Suprapubic skin (tissue), 4 donors: ENCODE measurements around the gene RUNDC3A. TPM values are rescaled to one million over a fixed set of nuclear protein-coding genes. Genes with fewer than 3 reads are reported as not detected.

Experiments
- DNase-seq, 2 donors: peaks; one replicate each; pipeline ENCODE4 v3.0.0-alpha.2; 2019; ENCODE audit warnings: low spot score in 2 of 2
- H3K27ac ChIP-seq: fragments of 200-600 bp; sonication (generic); one replicate; pipeline ENCODE4 v1.5.1; 2019
- H3K27me3 ChIP-seq: fragments of 200-600 bp; sonication (generic); one replicate; pipeline ENCODE4 v1.5.1; 2019
- H3K36me3 ChIP-seq: fragments of 200-600 bp; sonication (generic); one replicate; pipeline ENCODE4 v1.5.1; 2019
- H3K4me1 ChIP-seq: fragments of 200-600 bp; sonication (generic); one replicate; pipeline ENCODE4 v1.5.1; 2019
- H3K4me3 ChIP-seq: fragments of 200-600 bp; sonication (generic); one replicate; pipeline ENCODE4 v1.5.1; 2019; ENCODE audit warnings: mild to moderate bottlenecking
- H3K9me3 ChIP-seq: fragments of 200-600 bp; sonication (generic); one replicate; pipeline ENCODE4 v1.5.1; 2019
- EP300 ChIP-seq: sonication (generic); formaldehyde crosslinking; IDR thresholded peaks from one replicate; pipeline ENCODE4 v1.6.1; 2017; ENCODE audit warnings: antibody characterized with exemption
- POLR2A ChIP-seq, 2 donors: fragments of 450-650 bp; IDR thresholded peaks; one replicate each; pipeline ENCODE4 v1.6.1; 2017; ENCODE audit warnings: antibody characterized with exemption in 2 of 2, mild to moderate bottlenecking in 2 of 2, moderate library complexity in 2 of 2
- POLR2AphosphoS5 ChIP-seq, 3 donors: sonication (generic); formaldehyde crosslinking; IDR thresholded peaks; one replicate each; pipeline ENCODE4 v1.6.1; 2017; ENCODE audit warnings: antibody characterized with exemption in 3 of 3
- WGBS: methylation state at CpG from one replicate; pipeline ENCODE4 v1.1.5; 2018; 5-methylcytosine and 5-hydroxymethylcytosine counted together
- total RNA-seq, 4 donors: library from RNA; depleted of rRNA; stranded (reverse); fragments of >200 nt; gene quantifications; one replicate each; pipeline ENCODE4 v1.1.0, GENCODE V29; 2016
- TF ChIP-seq, protein P1 (sequence below), 2 donors: fragments of 200-600 bp in 1 of 2; fragments of 450-650 bp in 1 of 2; sonication (generic) in 1 of 2; IDR thresholded peaks; one replicate each; pipeline ENCODE4 v1.5.1; 2016 to 2019; ENCODE audit warnings: antibody characterized with exemption in 2 of 2, mild to moderate bottlenecking in 1 of 2, moderate library complexity in 1 of 2

Gene RUNDC3A
- total RNA-seq, 4 donors from 2014 or later = 12.6 to 22.0 (median 14.7) TPM

- Histone ChIP-seq H3K9me3 (no peaks in the 10 kb centered on the region), H3K4me3 (no peak overlapping the region), H3K27me3 (no peaks in the 10 kb centered on the region), H3K36me3 (peaks cover 47% of the 10 kb centered on the region), H3K4me1 (peaks cover 59% of the 10 kb centered on the region), H3K27ac (no peak overlapping the region)
- no peak for DNase-seq
- TF ChIP-seq EP300 = no peak
- no peak for TF ChIP-seq POLR2AphosphoS5 (IDR thresholded peaks at IDR 0.05)
- TF ChIP-seq POLR2A (IDR thresholded peaks at IDR 0.05) = no peak
- TF ChIP-seq, protein P1, sequence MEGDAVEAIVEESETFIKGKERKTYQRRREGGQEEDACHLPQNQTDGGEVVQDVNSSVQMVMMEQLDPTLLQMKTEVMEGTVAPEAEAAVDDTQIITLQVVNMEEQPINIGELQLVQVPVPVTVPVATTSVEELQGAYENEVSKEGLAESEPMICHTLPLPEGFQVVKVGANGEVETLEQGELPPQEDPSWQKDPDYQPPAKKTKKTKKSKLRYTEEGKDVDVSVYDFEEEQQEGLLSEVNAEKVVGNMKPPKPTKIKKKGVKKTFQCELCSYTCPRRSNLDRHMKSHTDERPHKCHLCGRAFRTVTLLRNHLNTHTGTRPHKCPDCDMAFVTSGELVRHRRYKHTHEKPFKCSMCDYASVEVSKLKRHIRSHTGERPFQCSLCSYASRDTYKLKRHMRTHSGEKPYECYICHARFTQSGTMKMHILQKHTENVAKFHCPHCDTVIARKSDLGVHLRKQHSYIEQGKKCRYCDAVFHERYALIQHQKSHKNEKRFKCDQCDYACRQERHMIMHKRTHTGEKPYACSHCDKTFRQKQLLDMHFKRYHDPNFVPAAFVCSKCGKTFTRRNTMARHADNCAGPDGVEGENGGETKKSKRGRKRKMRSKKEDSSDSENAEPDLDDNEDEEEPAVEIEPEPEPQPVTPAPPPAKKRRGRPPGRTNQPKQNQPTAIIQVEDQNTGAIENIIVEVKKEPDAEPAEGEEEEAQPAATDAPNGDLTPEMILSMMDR (IDR thresholded peaks at IDR 0.05) = no peak
- 57% methylated on average over 4 of the region's 9 CpGs for WGBS
Measured at GRCh38 chr17:44348234-44348987, 40.0 kb downstream of the RUNDC3A start.

- Histone ChIP-seq H3K9me3 (no peaks in the 10 kb centered on the region), H3K27ac (no peak overlapping the region), H3K4me1 (peaks cover 58% of the 10 kb centered on the region), H3K36me3 (peaks cover 47% of the 10 kb centered on the region), H3K27me3 (no peaks in the 10 kb centered on the region), H3K4me3 (no peak overlapping the region)
- WGBS = 80% methylated on average over 2 of the region's 6 CpGs
- DNase-seq = no peak
- TF ChIP-seq POLR2A (IDR thresholded peaks at IDR 0.05) (no peak), POLR2AphosphoS5 (IDR thresholded peaks at IDR 0.05) (no peak), EP300 (no peak)
- TF ChIP-seq, protein P1 (IDR thresholded peaks at IDR 0.05) = no peak
Measured at GRCh38 chr17:44348988-44349364, 40.6 kb downstream of the RUNDC3A start.

GRCh38 chr17:44349553-44350070 is 41.2 kb downstream of the RUNDC3A start:
- peaks cover 47% of the 10 kb centered on the region for H3K36me3 ChIP-seq
- H3K4me3 ChIP-seq = no peak overlapping the region
- TF ChIP-seq EP300 = no peak
- no peak for TF ChIP-seq POLR2AphosphoS5 (IDR thresholded peaks at IDR 0.05)
- TF ChIP-seq, protein P1 (IDR thresholded peaks at IDR 0.05) = no peak
- no peak for TF ChIP-seq POLR2A (IDR thresholded peaks at IDR 0.05)
- peaks cover 54% of the 10 kb centered on the region for H3K4me1 ChIP-seq
- no peak for DNase-seq
- WGBS = 90% methylated on average over 6 of the region's 12 CpGs
- H3K9me3 ChIP-seq = no peaks in the 10 kb centered on the region
- no peaks in the 10 kb centered on the region for H3K27me3 ChIP-seq
- no peak overlapping the region for H3K27ac ChIP-seq

DNA sequence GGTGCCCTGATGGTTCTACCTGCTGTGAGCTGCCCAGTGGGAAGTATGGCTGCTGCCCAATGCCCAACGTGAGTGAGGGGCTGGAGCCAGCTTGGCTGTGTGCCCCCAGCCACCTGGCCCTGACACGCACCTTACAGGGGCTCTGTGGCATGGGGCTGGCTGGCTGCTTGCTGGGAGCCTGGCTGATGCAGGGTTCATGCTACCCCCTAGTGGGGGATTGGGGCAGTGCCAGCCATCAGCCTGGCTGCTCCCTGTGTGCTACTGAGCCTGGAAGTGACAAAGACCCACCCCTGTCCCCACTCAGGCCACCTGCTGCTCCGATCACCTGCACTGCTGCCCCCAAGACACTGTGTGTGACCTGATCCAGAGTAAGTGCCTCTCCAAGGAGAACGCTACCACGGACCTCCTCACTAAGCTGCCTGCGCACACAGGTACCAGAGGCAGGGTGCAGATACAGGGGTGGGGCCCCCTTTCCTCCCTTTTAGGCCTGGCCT is 42.4 kb downstream of the RUNDC3A start:
- no peak overlapping the region for H3K4me3 ChIP-seq
- TF ChIP-seq EP300 = no peak
- TF ChIP-seq, protein P1 (IDR thresholded peaks at IDR 0.05) = peak; percentile 24 to 72
- peaks cover 46% of the 10 kb centered on the region for H3K4me1 ChIP-seq
- no peaks in the 10 kb centered on the region for H3K9me3 ChIP-seq
- H3K27me3 ChIP-seq = no peaks in the 10 kb centered on the region
- no peak for DNase-seq
- H3K36me3 ChIP-seq = peaks cover 47% of the 10 kb centered on the region
- WGBS = 70% methylated on average over 6 of the region's 6 CpGs
- no peak overlapping the region for H3K27ac ChIP-seq

DNA sequence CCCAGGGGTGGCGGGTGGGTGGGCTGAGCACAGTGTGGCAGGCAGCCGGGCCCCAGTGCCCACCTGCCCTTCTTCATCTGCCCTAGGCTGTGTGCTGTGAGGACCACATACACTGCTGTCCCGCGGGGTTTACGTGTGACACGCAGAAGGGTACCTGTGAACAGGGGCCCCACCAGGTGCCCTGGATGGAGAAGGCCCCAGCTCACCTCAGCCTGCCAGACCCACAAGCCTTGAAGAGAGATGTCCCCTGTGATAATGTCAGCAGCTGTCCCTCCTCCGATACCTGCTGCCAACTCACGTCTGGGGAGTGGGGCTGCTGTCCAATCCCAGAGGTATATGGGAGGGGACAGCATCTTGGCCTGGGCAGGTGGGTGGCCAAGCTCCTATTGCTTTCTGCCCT is 43.1 kb downstream of the RUNDC3A start:
- peak in 1 of 2 donors; percentile 62 for DNase-seq
- WGBS = 97% methylated on average over 5 of the region's 8 CpGs
- no peak for TF ChIP-seq POLR2A (IDR thresholded peaks at IDR 0.05)
- no peak for TF ChIP-seq EP300
- TF ChIP-seq, protein P1 (IDR thresholded peaks at IDR 0.05) = no peak
- TF ChIP-seq POLR2AphosphoS5 (IDR thresholded peaks at IDR 0.05) = no peak
- H3K27me3 ChIP-seq = no peaks in the 10 kb centered on the region
- no peaks in the 10 kb centered on the region for H3K9me3 ChIP-seq
- no peak overlapping the region for H3K27ac ChIP-seq
- H3K36me3 ChIP-seq = peaks cover 47% of the 10 kb centered on the region
- H3K4me3 ChIP-seq = no peak overlapping the region
- H3K4me1 ChIP-seq = peaks cover 39% of the 10 kb centered on the region
